Endothelial cell of umbilical vein (primary cell): ENCODE results near the gene MAN1A1. TPM values are rescaled to one million over a fixed set of nuclear protein-coding genes. Genes with fewer than 3 reads are reported as not detected.

Experiments used
- BruUV-seq: library from RNA; stranded (reverse); fragments of 400-500 nt; replicated peaks from 2 replicates; lab custom pipeline; 2021; lab: Mats Ljungman, UMichigan
- CTCF ChIA-PET: fragments of 300-600, 350-600 bp; sonication (Branson Sonifier 250); formaldehyde crosslinking; loops from one replicate; lab custom pipeline; 2021; ENCODE audit warnings: antibody characterized with exemption, inconsistent platforms; lab: Charles Lee
- POLR2A ChIA-PET: fragments of 300-600, 350-600 bp; sonication (Branson Sonifier 250); formaldehyde crosslinking; loops from one replicate; lab custom pipeline; 2021; ENCODE audit warnings: antibody characterized with exemption, inconsistent platforms; lab: Charles Lee
- DNase-seq: peaks from one replicate; pipeline ENCODE4 v3.0.0-alpha.2; 2011; ENCODE audit warnings: low read depth, low spot score
- FAIRE-seq: peaks from 2 replicates; lab custom pipeline; 2011; peaks lifted over from hg19 to GRCh38; lab: Jason Lieb, UNC
- H2AFZ ChIP-seq: 2 replicates; pipeline ENCODE4 v1.6.0; 2012; ENCODE audit warnings: low read depth, low read length, control low read depth, inconsistent platforms
- H3K27ac ChIP-seq: 2 replicates; pipeline ENCODE4 v1.5.1; 2011; ENCODE audit warnings: low read depth, mild to moderate bottlenecking, control low read depth, low read length, moderate library complexity; ENCODE audit not compliant: insufficient read depth
- H3K27me3 ChIP-seq, 2 experiments: 2 replicates each; pipeline versions ENCODE4 v1.6.0 to v1.6.1; 2011; ENCODE audit warnings: low read length in 2 of 2, mixed read lengths in 1 of 2; ENCODE audit not compliant: control insufficient read depth in 2 of 2, insufficient read depth in 2 of 2
- H3K36me3 ChIP-seq, 2 experiments: 2 replicates in 1 of 2; 3 replicates in 1 of 2; pipeline ENCODE4 v1.5.1; 2011; ENCODE audit warnings: low read length in 2 of 2, mild to moderate bottlenecking in 1 of 2, moderate library complexity in 1 of 2; ENCODE audit not compliant: control insufficient read depth in 2 of 2, insufficient read depth in 2 of 2; ENCODE audit errors: extremely low read depth in 1 of 2
- H3K4me1 ChIP-seq: 3 replicates; pipeline ENCODE4 v1.5.1; 2011; ENCODE audit warnings: mild to moderate bottlenecking, low read length; ENCODE audit not compliant: control insufficient read depth, insufficient read depth; ENCODE audit errors: extremely low read depth
- H3K4me2 ChIP-seq: 2 replicates; pipeline ENCODE4 v1.6.1; 2011; ENCODE audit warnings: low read length, control low read depth, mixed read lengths; ENCODE audit not compliant: insufficient read depth
- H3K4me3 ChIP-seq, 3 experiments: fragments of 200-600 bp in 1 of 3; sonication (generic), shearing (Covaris generic) in 1 of 3; replicated peaks in 1 of 3; 2 replicates each; pipeline ENCODE4 v1.5.1; 2011 to 2016; ENCODE audit warnings: control low read depth in 3 of 3, low read length in 3 of 3, mild to moderate bottlenecking in 2 of 3, inconsistent platforms in 1 of 3, low read depth in 1 of 3, moderate library complexity in 1 of 3; ENCODE audit not compliant: insufficient read depth in 1 of 3
- H3K79me2 ChIP-seq: 2 replicates; pipeline ENCODE4 v1.6.0; 2012; ENCODE audit warnings: low read length, inconsistent platforms; ENCODE audit not compliant: control insufficient read depth, insufficient read depth
- H3K9ac ChIP-seq: replicated peaks from 2 replicates; pipeline ENCODE3; 2011; ENCODE audit warnings: low read length, control low read depth; ENCODE audit not compliant: insufficient read depth; ENCODE audit errors: extremely low read depth
- H3K9me1 ChIP-seq: replicated peaks from 3 replicates; pipeline ENCODE4 v1.6.0; 2011; ENCODE audit warnings: mild to moderate bottlenecking, low read length; ENCODE audit not compliant: control insufficient read depth, insufficient read depth; ENCODE audit errors: extremely low read depth
- H3K9me3 ChIP-seq: replicated peaks from 2 replicates; pipeline ENCODE4 v1.5.1; 2012; ENCODE audit warnings: low read length, inconsistent platforms; ENCODE audit not compliant: control insufficient read depth, insufficient read depth
- H4K20me1 ChIP-seq: replicated peaks from 2 replicates; pipeline ENCODE3; 2011; ENCODE audit warnings: mild to moderate bottlenecking, low read length; ENCODE audit not compliant: control insufficient read depth, insufficient read depth; ENCODE audit errors: extremely low read depth
- EZH2 ChIP-seq: IDR thresholded peaks from 2 replicates; pipeline ENCODE4 v1.6.1; 2012; ENCODE audit warnings: borderline replicate concordance, low read depth, mild to moderate bottlenecking, moderate library complexity, low read length, inconsistent platforms; ENCODE audit not compliant: severe bottlenecking
- FOS ChIP-seq: IDR thresholded peaks from 2 replicates; pipeline ENCODE4 v1.6.1; 2011; ENCODE audit warnings: mild to moderate bottlenecking, low read length, moderate library complexity, borderline replicate concordance; ENCODE audit not compliant: insufficient read depth
- GATA2 ChIP-seq: IDR thresholded peaks from 2 replicates; pipeline ENCODE4 v1.7.0; 2011; ENCODE audit warnings: low read depth, mild to moderate bottlenecking, moderate library complexity, mixed read lengths, low read length; ENCODE audit not compliant: insufficient read length, insufficient read depth
- JUN ChIP-seq: IDR thresholded peaks from 2 replicates; pipeline ENCODE4 v1.6.1; 2011; ENCODE audit warnings: borderline replicate concordance, low read depth; ENCODE audit not compliant: insufficient read length, insufficient read depth
- MYC ChIP-seq: IDR thresholded peaks from one replicate; pipeline ENCODE4 v1.6.1; 2011; ENCODE audit warnings: mild to moderate bottlenecking, low read depth, low read length
- POLR2A ChIP-seq: IDR thresholded peaks from 2 replicates; pipeline ENCODE4 v1.6.1; 2012; ENCODE audit warnings: low read depth, mild to moderate bottlenecking, control low read depth, low read length
- POLR2AphosphoS5 ChIP-seq: IDR thresholded peaks from 2 replicates; pipeline ENCODE4 v1.6.1; 2012; ENCODE audit warnings: low read depth, mild to moderate bottlenecking, control low read depth, low read length, moderate library complexity; ENCODE audit not compliant: insufficient read depth
- dilution Hi-C: fragments of 300-500 bp; cut with MboI; formaldehyde crosslinking; loops from one replicate; pipeline ENCODE4 v1.15.0; 2019; ENCODE audit warnings: low sequenced_read_pairs; ENCODE audit not compliant: extremely low pct_ligation_motif_present
- intact Hi-C: fragments of 100-400 bp; cut with micrococcal nuclease; formaldehyde crosslinking; loops from one replicate; pipeline ENCODE4 v1.10.0; 2022
- polyA plus RNA-seq, 4 experiments: library from polyadenylated mRNA; depleted of rRNA in 3 of 4; stranded (reverse) in 3 of 4; unstranded in 1 of 4; fragments of >200 nt; gene quantifications; 2 replicates each; pipeline versions ENCODE4 v1.2.1 to v1.2.3, GENCODE V29; 2011 to 2012; ENCODE audit warnings: missing spikeins in 1 of 4
- total RNA-seq: library from RNA; stranded (reverse); gene quantifications from 2 replicates; pipeline ENCODE4 v1.2.3, GENCODE V29; 2021
- TF ChIP-seq, protein P1 (sequence below): IDR thresholded peaks from 2 replicates; pipeline ENCODE4 v1.6.1; 2011; ENCODE audit not compliant: insufficient read depth, insufficient read length
- TF ChIP-seq, protein P2 (sequence below), 2 donors: IDR thresholded peaks; 1 replicate in 1 of 2; 2 replicates in 1 of 2; pipeline ENCODE4 v1.5.1; 2011; ENCODE audit warnings: low read length in 2 of 2, mild to moderate bottlenecking in 2 of 2, moderate library complexity in 2 of 2, control low read depth in 1 of 2, inconsistent platforms in 1 of 2, low read depth in 1 of 2; ENCODE audit not compliant: insufficient read depth in 1 of 2; ENCODE audit errors: extremely low read depth in 1 of 2

Gene MAN1A1
- total and polyA plus RNA-seq, 2 donors (not counting 3 experiments of a cell fraction or from before 2014, with no cell fraction given) = 3.3 to 12.9 TPM

DNA sequence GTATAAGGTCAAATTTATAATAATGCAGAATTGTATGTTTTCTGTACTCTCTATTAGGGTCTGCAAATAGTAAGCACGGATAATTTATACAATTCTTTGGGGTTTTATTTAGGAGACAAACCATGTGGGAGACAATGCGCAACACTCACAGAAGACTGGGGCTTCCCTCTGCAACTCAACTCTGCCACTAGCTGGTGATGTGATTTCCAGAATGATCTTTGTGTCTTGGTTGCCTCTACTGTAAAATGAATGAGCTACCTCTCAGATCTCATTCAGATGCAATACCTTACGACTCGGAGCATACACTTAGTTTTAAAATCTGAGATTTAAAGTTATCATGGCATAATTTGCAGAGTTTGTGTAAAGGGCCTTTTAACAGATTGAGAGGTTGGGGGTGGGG is 6.4 kb downstream of the MAN1A1 start:
- intact Hi-C loops (loop anchor here (10.0 kb wide), 1 partner anchor 408 kb away; the partner anchor contains the start of gene MCM9), dilution Hi-C loops (no loop called here)
- Histone ChIP-seq H3K36me3 (no peaks in the 10 kb centered on the region), H3K27ac (no peak overlapping the region), H3K4me3 (no peak overlapping the region), H4K20me1 (no peaks in the 10 kb centered on the region), H3K4me2 (no peak overlapping the region), H3K4me1 (peaks cover 5% of the 10 kb centered on the region), H2AFZ (no peak overlapping the region), H3K27me3 (no peaks in the 10 kb centered on the region), H3K9me1 (no peaks in the 10 kb centered on the region), H3K9me3 (no peaks in the 10 kb centered on the region), H3K79me2 (no peaks in the 10 kb centered on the region), H3K9ac (no peak overlapping the region)
- ChIA-PET POLR2A (no interaction called here), CTCF (no interaction called here)
- TF ChIP-seq POLR2A = no peak
- no peak for TF ChIP-seq MYC
- no peak for TF ChIP-seq GATA2
- TF ChIP-seq FOS = no peak
- TF ChIP-seq, protein P1, sequence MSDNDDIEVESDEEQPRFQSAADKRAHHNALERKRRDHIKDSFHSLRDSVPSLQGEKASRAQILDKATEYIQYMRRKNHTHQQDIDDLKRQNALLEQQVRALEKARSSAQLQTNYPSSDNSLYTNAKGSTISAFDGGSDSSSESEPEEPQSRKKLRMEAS = no peak
- TF ChIP-seq JUN = no peak
- no peak for TF ChIP-seq EZH2
- TF ChIP-seq, protein P2, sequence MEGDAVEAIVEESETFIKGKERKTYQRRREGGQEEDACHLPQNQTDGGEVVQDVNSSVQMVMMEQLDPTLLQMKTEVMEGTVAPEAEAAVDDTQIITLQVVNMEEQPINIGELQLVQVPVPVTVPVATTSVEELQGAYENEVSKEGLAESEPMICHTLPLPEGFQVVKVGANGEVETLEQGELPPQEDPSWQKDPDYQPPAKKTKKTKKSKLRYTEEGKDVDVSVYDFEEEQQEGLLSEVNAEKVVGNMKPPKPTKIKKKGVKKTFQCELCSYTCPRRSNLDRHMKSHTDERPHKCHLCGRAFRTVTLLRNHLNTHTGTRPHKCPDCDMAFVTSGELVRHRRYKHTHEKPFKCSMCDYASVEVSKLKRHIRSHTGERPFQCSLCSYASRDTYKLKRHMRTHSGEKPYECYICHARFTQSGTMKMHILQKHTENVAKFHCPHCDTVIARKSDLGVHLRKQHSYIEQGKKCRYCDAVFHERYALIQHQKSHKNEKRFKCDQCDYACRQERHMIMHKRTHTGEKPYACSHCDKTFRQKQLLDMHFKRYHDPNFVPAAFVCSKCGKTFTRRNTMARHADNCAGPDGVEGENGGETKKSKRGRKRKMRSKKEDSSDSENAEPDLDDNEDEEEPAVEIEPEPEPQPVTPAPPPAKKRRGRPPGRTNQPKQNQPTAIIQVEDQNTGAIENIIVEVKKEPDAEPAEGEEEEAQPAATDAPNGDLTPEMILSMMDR (IDR thresholded peaks at IDR 0.05; ENCODE audit: extremely low read depth in 1 of 2, insufficient read depth in 1 of 2, low read depth in 1 of 2, low read length in 2 of 2) = no peak
- TF ChIP-seq POLR2AphosphoS5 = no peak
- DNase-seq (no peak), FAIRE-seq (no peak)
- no TSS peak for BruUV-seq
